ENCODE results near the gene AR. TPM values are rescaled to one million over a fixed set of nuclear protein-coding genes. Genes with fewer than 3 reads are reported as not detected.

The AR gene
- polyA plus RNA-seq, 1 donor (not counting 4 experiments of a cell fraction or from before 2014, with no cell fraction given) = 0.47 TPM

DNA sequence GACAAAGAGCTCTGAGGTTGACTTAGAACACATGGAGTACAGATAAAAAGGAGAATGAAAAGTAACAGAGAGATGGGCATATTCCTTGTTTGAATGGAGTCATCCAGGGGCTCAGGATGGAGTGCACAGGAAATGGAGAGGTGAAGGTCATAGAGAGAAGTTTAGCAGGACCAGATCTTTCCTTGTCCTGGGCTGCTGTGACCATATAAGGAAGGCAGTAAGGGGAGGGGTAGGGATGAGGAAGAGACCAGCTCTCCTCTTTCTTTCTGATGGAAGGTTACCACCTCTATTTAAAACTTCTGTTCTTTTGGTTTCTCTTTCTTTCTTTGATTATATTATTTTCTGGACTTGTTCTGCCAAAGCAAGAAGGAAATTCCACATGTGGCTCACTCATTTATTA is 27.0 kb downstream of the AR start:
- H3K79me2 ChIP-seq (ENCODE audit: control insufficient read depth, insufficient read depth, low read length) = no peaks in the 10 kb centered on the region
- H3K9ac ChIP-seq (ENCODE audit: control insufficient read depth, extremely low read depth, insufficient read depth, low read length) = no peak overlapping the region
- no peaks in the 10 kb centered on the region for H3K36me3 ChIP-seq (ENCODE audit: control insufficient read depth in 2 of 2, extremely low read depth in 1 of 2, insufficient read depth in 2 of 2, low read length in 2 of 2)
- dilution Hi-C loops (cut with MboI; ENCODE audit: extremely low pct_ligation_motif_present, low sequenced_read_pairs) = no loop called here
- H3K4me1 ChIP-seq (ENCODE audit: control insufficient read depth, extremely low read depth, insufficient read depth, low read length) = peaks cover 6% of the 10 kb centered on the region
- no peak overlapping the region for H3K4me3 ChIP-seq (ENCODE audit: control insufficient read depth in 2 of 3, extremely low read depth in 1 of 3, insufficient read depth in 2 of 3, low read depth in 1 of 3, low read length in 3 of 3)
- no peaks in the 10 kb centered on the region for H3K9me3 ChIP-seq (ENCODE audit: control insufficient read depth, low read depth, low read length)
- no peak overlapping the region for H3K4me2 ChIP-seq (ENCODE audit: control insufficient read depth, extremely low read depth, insufficient read depth, low read depth, low read length)
- H3K27me3 ChIP-seq (ENCODE audit: control insufficient read depth, extremely low read depth, insufficient read depth, low read length) = no peaks in the 10 kb centered on the region
- H4K20me1 ChIP-seq (ENCODE audit: control insufficient read depth, extremely low read depth, insufficient read depth, low read length) = no peaks in the 10 kb centered on the region
- FAIRE-seq = no peak
- TF ChIP-seq, protein P1, sequence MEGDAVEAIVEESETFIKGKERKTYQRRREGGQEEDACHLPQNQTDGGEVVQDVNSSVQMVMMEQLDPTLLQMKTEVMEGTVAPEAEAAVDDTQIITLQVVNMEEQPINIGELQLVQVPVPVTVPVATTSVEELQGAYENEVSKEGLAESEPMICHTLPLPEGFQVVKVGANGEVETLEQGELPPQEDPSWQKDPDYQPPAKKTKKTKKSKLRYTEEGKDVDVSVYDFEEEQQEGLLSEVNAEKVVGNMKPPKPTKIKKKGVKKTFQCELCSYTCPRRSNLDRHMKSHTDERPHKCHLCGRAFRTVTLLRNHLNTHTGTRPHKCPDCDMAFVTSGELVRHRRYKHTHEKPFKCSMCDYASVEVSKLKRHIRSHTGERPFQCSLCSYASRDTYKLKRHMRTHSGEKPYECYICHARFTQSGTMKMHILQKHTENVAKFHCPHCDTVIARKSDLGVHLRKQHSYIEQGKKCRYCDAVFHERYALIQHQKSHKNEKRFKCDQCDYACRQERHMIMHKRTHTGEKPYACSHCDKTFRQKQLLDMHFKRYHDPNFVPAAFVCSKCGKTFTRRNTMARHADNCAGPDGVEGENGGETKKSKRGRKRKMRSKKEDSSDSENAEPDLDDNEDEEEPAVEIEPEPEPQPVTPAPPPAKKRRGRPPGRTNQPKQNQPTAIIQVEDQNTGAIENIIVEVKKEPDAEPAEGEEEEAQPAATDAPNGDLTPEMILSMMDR (optimal IDR thresholded peaks at IDR 0.05 in 1 of 3, IDR thresholded peaks at IDR 0.05 in 1 of 3, conservative IDR thresholded peaks at IDR 0.05 in 1 of 3; ENCODE audit: extremely low read depth in 1 of 3, insufficient read depth in 2 of 3, low read length in 3 of 3) = no peak
- no peak for TF ChIP-seq EZH2 (IDR thresholded peaks at IDR 0.05; ENCODE audit: low read length)
- no peak overlapping the region for H3K27ac ChIP-seq (ENCODE audit: control insufficient read depth, insufficient read depth, low read length)
- no peak overlapping the region for H2AFZ ChIP-seq (ENCODE audit: control insufficient read depth, low read length)
- H3K9me1 ChIP-seq (ENCODE audit: control insufficient read depth, extremely low read depth, insufficient read depth, low read length) = no peaks in the 10 kb centered on the region
- DNase-seq (ENCODE audit: low read depth, low spot score) = no peak

- H3K4me2 ChIP-seq (ENCODE audit: control insufficient read depth, extremely low read depth, insufficient read depth, low read depth, low read length) = no peak overlapping the region
- no peak for DNase-seq (ENCODE audit: low read depth, low spot score)
Measured at GRCh38 chrX:67574696-67575095, 30.9 kb downstream of the AR start.

More at GRCh38 chrX:67574696-67575095, 30.9 kb downstream of the AR start:
- H3K79me2 ChIP-seq (ENCODE audit: control insufficient read depth, insufficient read depth, low read length) = no peaks in the 10 kb centered on the region
- H3K27me3 ChIP-seq (ENCODE audit: control insufficient read depth, extremely low read depth, insufficient read depth, low read length) = no peaks in the 10 kb centered on the region
- no peaks in the 10 kb centered on the region for H3K9me3 ChIP-seq (ENCODE audit: control insufficient read depth, low read depth, low read length)
- H2AFZ ChIP-seq (ENCODE audit: control insufficient read depth, low read length) = no peak overlapping the region
- dilution Hi-C loops (cut with MboI; ENCODE audit: extremely low pct_ligation_motif_present, low sequenced_read_pairs) = no loop called here
- no peaks in the 10 kb centered on the region for H4K20me1 ChIP-seq (ENCODE audit: control insufficient read depth, extremely low read depth, insufficient read depth, low read length)
- no peak overlapping the region for H3K27ac ChIP-seq (ENCODE audit: control insufficient read depth, insufficient read depth, low read length)
- H3K9ac ChIP-seq (ENCODE audit: control insufficient read depth, extremely low read depth, insufficient read depth, low read length) = no peak overlapping the region
- TF ChIP-seq, protein P1 (optimal IDR thresholded peaks at IDR 0.05 in 1 of 3, IDR thresholded peaks at IDR 0.05 in 1 of 3, conservative IDR thresholded peaks at IDR 0.05 in 1 of 3; ENCODE audit: extremely low read depth in 1 of 3, insufficient read depth in 2 of 3, low read length in 3 of 3) = no peak
- TF ChIP-seq EZH2 (IDR thresholded peaks at IDR 0.05; ENCODE audit: low read length) = no peak
- no peaks in the 10 kb centered on the region for H3K9me1 ChIP-seq (ENCODE audit: control insufficient read depth, extremely low read depth, insufficient read depth, low read length)
- peaks cover 6% of the 10 kb centered on the region for H3K4me1 ChIP-seq (ENCODE audit: control insufficient read depth, extremely low read depth, insufficient read depth, low read length)
- no peak for FAIRE-seq
- no peak overlapping the region for H3K4me3 ChIP-seq (ENCODE audit: control insufficient read depth in 2 of 3, extremely low read depth in 1 of 3, insufficient read depth in 2 of 3, low read depth in 1 of 3, low read length in 3 of 3)
- H3K36me3 ChIP-seq (ENCODE audit: control insufficient read depth in 2 of 2, extremely low read depth in 1 of 2, insufficient read depth in 2 of 2, low read length in 2 of 2) = no peaks in the 10 kb centered on the region
